ENCODE measurements around the gene CAPN14.

GRCh38 chr2:31170071-31170698, 47.1 kb downstream of the CAPN14 start:
- TF ChIP-seq CTCF (IDR thresholded peaks at IDR 0.05) (peak; percentile 83 to 95 (median 90)), POLR2A (IDR thresholded peaks at IDR 0.05) (no peak)

All from adrenal gland (tissue), 5 donors.